Astrocyte (in vitro differentiated cells and primary cell): ENCODE measurements around the gene POLR2L.

Experiments used
- CTCF ChIP-seq: IDR thresholded peaks from 2 replicates; pipeline ENCODE4 v1.5.1; 2011; ENCODE audit warnings: low read depth, mild to moderate bottlenecking, inconsistent platforms, low read length, moderate library complexity; ENCODE audit not compliant: insufficient read depth
- EZH2 ChIP-seq: IDR thresholded peaks from 2 replicates; pipeline ENCODE4 v1.6.1; 2012; ENCODE audit warnings: mild to moderate bottlenecking, low read length, inconsistent platforms; ENCODE audit not compliant: insufficient read depth

DNA sequence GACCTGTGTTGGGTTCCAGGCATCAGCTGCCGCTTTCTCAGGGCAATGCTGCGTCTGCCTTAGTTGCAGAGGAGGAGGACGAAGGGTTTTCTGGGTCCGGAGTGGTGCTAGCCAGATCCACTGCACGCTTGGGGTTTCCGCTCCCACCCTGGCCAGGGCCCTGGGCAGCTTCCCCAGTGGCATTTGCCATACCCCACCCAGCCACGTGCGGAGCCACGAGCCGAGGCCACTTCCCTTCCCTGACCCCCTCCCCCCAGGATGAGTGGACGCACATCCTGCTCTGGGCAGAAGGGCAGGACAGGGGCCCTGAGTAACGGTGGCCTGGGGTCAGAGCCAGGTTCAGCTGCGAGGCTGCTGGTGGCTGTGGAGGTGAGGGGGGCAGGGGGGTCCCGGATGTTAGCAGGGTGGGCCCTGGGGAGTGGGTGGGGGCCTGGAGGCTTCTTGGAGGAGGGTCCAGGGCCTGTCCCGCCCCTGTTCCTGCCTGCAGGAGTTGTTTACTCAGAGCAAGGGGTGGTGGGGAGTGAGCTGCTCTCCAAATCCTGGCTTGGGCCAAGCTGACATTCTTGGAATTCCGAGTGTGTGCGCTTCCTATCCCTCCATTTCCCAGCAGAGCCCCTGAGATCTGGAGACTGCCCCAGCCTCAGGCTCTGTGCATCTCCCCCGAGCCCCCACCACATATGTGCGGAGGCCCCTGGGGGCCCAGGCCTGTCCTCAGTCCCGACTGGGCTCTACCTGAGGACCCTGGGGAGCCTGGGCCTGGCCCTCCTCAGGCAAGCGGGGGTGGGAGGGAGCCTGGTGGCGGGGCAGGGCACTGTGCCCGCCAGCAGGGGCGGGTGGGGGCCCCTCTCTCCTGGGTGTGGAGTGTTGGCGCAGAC is 1.7 kb upstream of the POLR2L start:
- TF ChIP-seq CTCF (no peak), EZH2 (no peak)
